HTR-8/SVneo (cell line): ENCODE data around the gene DDX1.
"Not testable (repeated sequence)": the region's sequence is repeated elsewhere in the genome, so short reads cannot be mapped to it uniquely, and the experiment has no call there.

Source experiments
- DNase-seq: peaks from one replicate; pipeline ENCODE4 v3.0.0; 2011; ENCODE audit warnings: low spot score, mixed read lengths; ENCODE audit not compliant: insufficient read length
- FAIRE-seq: peaks from 2 replicates; lab custom pipeline; 2011; peaks lifted over from hg19 to GRCh38; lab: Jason Lieb, UNC

Gene DDX1

GRCh38 chr2:15670981-15671380 is 79.3 kb downstream of the DDX1 start:
- no peak for DNase-seq
- no peak for FAIRE-seq

DNA sequence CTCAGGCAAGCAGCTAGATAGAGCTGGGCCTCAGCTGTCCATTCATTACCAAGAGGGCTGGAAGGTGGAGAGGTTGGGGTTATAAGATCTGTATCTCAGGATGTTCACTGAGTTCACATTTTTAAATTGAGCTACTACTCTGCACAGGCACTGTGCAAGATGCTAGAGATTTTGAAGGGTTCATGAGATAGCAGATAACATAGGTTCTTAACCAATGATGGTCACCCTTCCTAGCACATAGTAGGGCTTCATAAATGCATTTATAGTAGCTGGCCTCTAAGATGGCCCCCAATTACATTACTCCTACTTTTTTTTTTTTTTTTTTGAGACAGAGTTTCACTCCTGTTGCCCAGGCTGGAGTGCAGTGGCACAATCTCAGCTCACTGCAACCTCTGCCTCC is 79.7 kb downstream of the DDX1 start:
- no peak for DNase-seq
- FAIRE-seq, result no peak

DNA sequence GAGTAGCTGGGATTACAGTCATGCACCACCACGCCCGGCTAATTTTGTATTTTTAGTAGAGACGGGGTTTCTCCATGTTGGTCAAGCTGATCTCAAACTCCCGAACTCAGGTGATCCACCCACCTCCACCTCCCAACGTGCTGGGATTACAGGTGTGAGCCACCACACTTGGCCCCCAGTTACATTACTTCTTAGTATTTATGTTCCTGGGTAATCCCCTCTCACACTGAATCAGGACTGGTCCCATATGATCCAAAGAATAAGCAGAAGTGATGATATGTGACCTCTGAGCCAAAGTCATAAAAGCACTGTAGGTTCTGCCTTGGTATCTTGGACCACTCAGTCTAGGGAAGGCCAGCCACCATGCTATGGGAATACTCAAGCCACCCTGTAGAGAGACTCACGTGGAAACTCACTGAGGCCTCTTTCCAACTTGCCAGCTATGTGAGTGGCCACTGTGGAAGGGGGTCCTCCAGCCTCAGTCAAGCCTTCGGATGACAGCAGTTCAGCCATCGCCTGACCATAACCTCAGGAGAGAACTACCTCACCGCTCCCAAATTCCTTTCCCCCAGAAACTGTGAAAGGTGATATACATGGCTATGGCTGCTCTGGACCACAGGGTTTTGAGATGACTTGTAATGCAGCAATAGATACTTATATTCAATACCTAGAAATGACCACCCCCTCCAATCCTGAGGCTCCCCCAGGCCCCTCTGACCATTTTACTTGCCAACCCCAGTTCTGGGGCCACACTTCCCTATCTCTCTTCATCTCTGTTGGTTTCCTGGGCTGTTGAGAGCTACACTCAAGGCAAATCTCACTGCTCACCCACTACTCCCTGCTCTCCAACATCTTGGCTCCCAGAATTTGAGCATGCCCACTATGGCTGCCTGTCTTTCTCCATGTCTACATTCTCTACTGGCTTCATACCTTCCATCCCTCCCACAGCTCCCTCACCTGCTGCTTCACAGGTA is 80.5 kb downstream of the DDX1 start:
- DNase-seq (no peak), FAIRE-seq (no peak)

- no peak for FAIRE-seq
- no peak for DNase-seq
Measured at GRCh38 chr2:15672961-15673918, 81.6 kb downstream of the DDX1 start.

DNA sequence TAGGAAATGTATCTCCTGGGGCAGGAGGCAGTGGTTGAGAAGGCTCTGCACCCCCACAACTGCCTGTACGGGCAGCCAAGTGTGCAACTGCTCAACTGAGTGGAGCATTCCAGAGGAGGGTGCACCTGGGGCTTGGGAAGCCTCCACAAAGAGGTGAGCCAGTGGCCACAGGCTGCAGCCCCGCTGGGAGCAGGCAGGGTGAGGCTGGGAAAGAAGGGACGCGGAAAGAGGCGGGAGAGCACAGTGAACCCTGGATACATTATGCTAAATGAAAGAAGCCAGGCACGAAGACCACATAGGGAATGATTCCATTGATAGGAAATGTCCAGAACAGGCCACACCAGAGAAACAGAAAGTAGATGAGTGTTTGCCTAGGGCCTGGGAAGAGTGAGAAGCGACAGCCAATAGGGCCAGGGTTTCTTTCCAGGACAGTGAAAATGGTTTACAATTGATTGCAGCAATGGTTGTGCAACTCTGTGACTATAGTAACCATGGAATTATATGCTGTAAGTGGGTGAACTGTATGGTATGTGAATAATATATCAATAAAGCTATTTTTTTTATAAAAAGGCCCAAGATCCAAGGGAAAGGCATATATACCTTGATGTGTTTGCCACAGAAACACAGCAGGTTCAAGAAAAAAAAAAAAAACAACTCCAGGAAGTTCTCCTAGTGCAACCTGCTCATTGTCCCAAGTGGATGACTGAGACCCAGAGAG is 82.4 kb downstream of the DDX1 start:
- DNase-seq, result no peak
- no peak for FAIRE-seq

DNA sequence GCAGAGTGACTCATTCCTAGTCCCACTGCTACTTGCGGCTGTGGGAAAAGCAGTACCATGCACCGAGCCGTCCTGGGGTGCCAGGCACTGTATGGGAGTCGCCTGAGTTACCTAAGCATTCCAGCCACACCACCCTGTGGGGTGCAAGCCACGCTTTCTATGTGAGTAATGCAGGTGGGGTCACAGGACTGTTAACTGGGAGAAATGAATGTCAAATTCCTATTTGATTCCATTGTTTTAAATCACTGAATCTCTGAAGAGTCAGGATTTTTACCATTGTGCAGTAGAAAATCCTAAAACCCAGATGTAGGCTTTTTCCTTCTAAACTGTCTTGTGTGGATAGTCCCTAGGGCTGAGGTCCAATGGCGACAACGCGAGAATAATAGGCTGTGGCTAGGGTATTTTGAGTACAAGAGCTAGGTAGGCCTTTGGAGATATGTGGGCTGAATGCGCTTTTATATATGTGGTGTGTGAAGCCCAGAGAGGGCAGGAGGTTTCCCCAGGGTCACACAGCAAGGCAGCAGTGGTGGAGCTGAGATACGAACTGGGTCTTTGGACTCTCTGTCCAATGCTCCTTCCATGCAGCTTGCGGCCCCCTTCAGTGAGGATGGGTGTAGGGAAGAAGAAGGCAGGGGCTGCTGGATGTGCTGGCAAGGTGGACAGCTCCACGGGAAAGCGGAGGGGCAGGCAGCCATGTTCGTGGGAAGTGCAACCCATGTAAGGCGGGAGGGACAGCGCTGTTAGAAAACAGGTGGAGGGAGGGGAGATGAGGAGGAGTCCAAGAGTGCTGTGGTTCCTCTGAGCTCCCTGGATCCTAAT is 83.2 kb downstream of the DDX1 start:
- no peak for FAIRE-seq
- DNase-seq, result no peak

DNA sequence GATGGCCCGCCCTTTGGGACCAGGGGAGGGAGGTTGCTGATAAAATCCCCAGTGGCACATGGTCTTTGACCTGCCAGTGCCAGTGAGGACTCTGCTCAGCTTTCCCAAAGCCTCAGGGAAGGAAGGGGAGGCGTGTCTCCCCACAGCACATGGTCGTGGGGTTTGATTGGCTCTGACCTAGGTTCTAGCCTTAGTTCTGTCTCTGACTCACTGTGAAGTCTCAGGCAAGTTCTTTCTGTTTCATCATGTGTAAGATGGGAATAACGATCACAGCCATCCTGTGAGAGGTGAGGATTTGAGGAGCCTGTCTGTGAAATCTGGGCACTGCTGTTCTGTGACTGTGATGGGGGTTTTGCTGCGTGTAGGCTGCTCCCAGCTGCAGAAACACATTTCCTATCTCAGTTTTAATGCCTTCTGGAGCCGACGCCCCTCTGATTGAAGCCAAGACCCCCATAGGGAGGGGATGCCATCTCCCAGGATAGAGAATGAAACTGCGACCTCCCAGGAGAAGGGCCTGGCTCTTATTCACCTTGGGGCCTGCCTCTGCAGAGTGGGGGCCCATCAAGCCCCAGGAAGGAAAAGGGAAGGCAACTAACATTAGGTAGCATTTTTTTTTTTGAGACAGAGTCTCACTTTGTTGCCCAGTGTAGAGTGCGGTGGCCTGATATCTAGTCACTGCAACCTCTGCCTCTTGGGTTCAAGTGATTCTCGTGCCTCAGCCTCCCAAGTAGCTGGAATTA is 84.0 kb downstream of the DDX1 start:
- DNase-seq, result no peak
- no peak for FAIRE-seq

GRCh38 chr2:15677141-15677843 is 85.6 kb downstream of the DDX1 start:
- FAIRE-seq, result no peak
- DNase-seq, result no peak

- FAIRE-seq (no peak), DNase-seq (no peak)
Measured at GRCh38 chr2:15678346-15678745, 86.7 kb downstream of the DDX1 start.

GRCh38 chr2:15678909-15679308 is 87.2 kb downstream of the DDX1 start:
- FAIRE-seq, result no peak

GRCh38 chr2:15679386-15679924 is 87.8 kb downstream of the DDX1 start:
- FAIRE-seq, result no peak
- no peak for DNase-seq

More at GRCh38 chr2:15678909-15679308, 87.2 kb downstream of the DDX1 start:
- DNase-seq, result no peak

GRCh38 chr2:15680132-15680531 is 88.5 kb downstream of the DDX1 start:
- DNase-seq, FAIRE-seq: not testable (repeated sequence)
